Activated CD8-positive, alpha-beta memory T cell treated with anti-CD3 and anti-CD28 coated beads, Interleukin-2, amount 50 U/mL, for 1 hour (primary cell): Measurements from ENCODE around the gene KDM4E.
"Not testable (repeated sequence)": the region's sequence is repeated elsewhere in the genome, so short reads cannot be mapped to it uniquely, and the experiment has no call there.

ENCODE experiments used
- DNase-seq: peaks from one replicate; pipeline ENCODE4 v3.0.0-alpha.2; 2020; ENCODE audit errors: extremely low read depth

KDM4E gene

GRCh38 chr11:95024958-95025357 is at the start of gene KDM4E:
Gene KDM4E (plus strand): TSS chr11:95025258. CDS start chr11:95025558, 300 bp downstream.
- DNase-seq = no peak

- DNase-seq = no peak
Observed at GRCh38 chr11:94975599-94975998, 49.5 kb upstream of the KDM4E start.

- no peak for DNase-seq
Observed at GRCh38 chr11:94987378-94987777, 37.7 kb upstream of the KDM4E start.

- DNase-seq = no peak
Observed at GRCh38 chr11:94988748-94989147, 36.3 kb upstream of the KDM4E start.

GRCh38 chr11:94993400-94993943 is 31.6 kb upstream of the KDM4E start:
- no peak for DNase-seq

- DNase-seq = no peak
Observed at GRCh38 chr11:94997437-94997836, 27.6 kb upstream of the KDM4E start.

GRCh38 chr11:94998285-94998684 is 26.8 kb upstream of the KDM4E start:
- no peak for DNase-seq

GRCh38 chr11:95003716-95004115 is 21.3 kb upstream of the KDM4E start:
- DNase-seq = no peak

- DNase-seq = no peak
Observed at GRCh38 chr11:95005642-95006041, 19.4 kb upstream of the KDM4E start.

- DNase-seq = no peak
Observed at GRCh38 chr11:95011376-95011775, 13.7 kb upstream of the KDM4E start.

- DNase-seq = no peak
Observed at GRCh38 chr11:95014184-95014821, 10.8 kb upstream of the KDM4E start.

GRCh38 chr11:95016139-95016538 is 8.9 kb upstream of the KDM4E start:
- no peak for DNase-seq

GRCh38 chr11:95021468-95021867 is 3.6 kb upstream of the KDM4E start:
- DNase-seq = not testable (repeated sequence)

GRCh38 chr11:95025594-95025993 is 536 bp downstream of the KDM4E start:
- not testable (repeated sequence) for DNase-seq

GRCh38 chr11:95028357-95028756 is 3.3 kb downstream of the KDM4E start:
- DNase-seq = no peak

- DNase-seq = no peak
Observed at GRCh38 chr11:95033051-95033450, 8.0 kb downstream of the KDM4E start.

- no peak for DNase-seq
Observed at GRCh38 chr11:95035316-95035715, 10.3 kb downstream of the KDM4E start.

- DNase-seq = not testable (repeated sequence)
Observed at GRCh38 chr11:95037356-95038035, 12.4 kb downstream of the KDM4E start.

- DNase-seq = no peak
Observed at GRCh38 chr11:95042239-95042638, 17.2 kb downstream of the KDM4E start.

GRCh38 chr11:95042906-95043305 is 17.8 kb downstream of the KDM4E start:
- no peak for DNase-seq

- DNase-seq = no peak
Observed at GRCh38 chr11:95044010-95044409, 19.0 kb downstream of the KDM4E start.

- no peak for DNase-seq
Observed at GRCh38 chr11:95045812-95046211, 20.8 kb downstream of the KDM4E start.

GRCh38 chr11:95049122-95049521 is 24.1 kb downstream of the KDM4E start, which contains the start of gene KDM4F:
Gene KDM4F (plus strand): TSS chr11:95049422.
- DNase-seq = not testable (repeated sequence)
